IMR-90 (cell line): ENCODE results near the gene UBE3B. TPM values are rescaled to one million over a fixed set of nuclear protein-coding genes. Genes with fewer than 3 reads are reported as not detected.

Source experiments
- ATAC-seq: fragments of 200-7000 bp; cut with Tn5 transposase; 2 replicates; pipeline ENCODE4 v1.9.1; 2020; ENCODE audit warnings: low read depth, mild to moderate bottlenecking, moderate library complexity
- BruUV-seq: library from RNA; stranded (reverse); fragments of 400-500 nt; replicated peaks from 2 replicates; lab custom pipeline; 2021; lab: Mats Ljungman, UMichigan
- CTCF ChIA-PET: fragments of 300-600 bp; formaldehyde crosslinking; extraction: SDS; loops from one replicate; lab custom pipeline; 2021; ENCODE audit warnings: antibody characterized with exemption; lab: Yijun Ruan, JAX
- POLR2A ChIA-PET: fragments of 300-600 bp; sonication (Branson Sonifier 250); formaldehyde crosslinking; loops from one replicate; lab custom pipeline; 2022; ENCODE audit warnings: antibody characterized with exemption; ENCODE audit not compliant: unreplicated experiment; lab: Charles Lee
- DNase-seq: peaks from one replicate; pipeline ENCODE4 v3.0.0; 2013
- H2AFZ ChIP-seq: replicated peaks from 2 replicates; pipeline ENCODE3; 2013; ENCODE audit warnings: low read length, mild to moderate bottlenecking; ENCODE audit not compliant: poor library complexity
- H2AK5ac ChIP-seq: 2 replicates; pipeline ENCODE4 v1.6.1; 2013; ENCODE audit warnings: low read depth, low read length, inconsistent platforms
- H2AK9ac ChIP-seq: replicated peaks from 2 replicates; pipeline ENCODE3; 2013; ENCODE audit warnings: mild to moderate bottlenecking, low read depth, low read length, moderate library complexity; ENCODE audit not compliant: poor library complexity
- H2BK120ac ChIP-seq: 2 replicates; pipeline ENCODE4 v1.6.1; 2013; ENCODE audit warnings: low read depth, low read length, inconsistent platforms
- H2BK15ac ChIP-seq: 3 replicates; pipeline ENCODE4 v1.6.1; 2013; ENCODE audit warnings: low read depth, low read length, inconsistent platforms
- H2BK20ac ChIP-seq: 2 replicates; pipeline ENCODE4 v1.6.1; 2013; ENCODE audit warnings: low read depth, mild to moderate bottlenecking, inconsistent platforms, low read length, moderate library complexity
- H2BK5ac ChIP-seq: 2 replicates; pipeline ENCODE4 v1.6.1; 2013; ENCODE audit warnings: mild to moderate bottlenecking, low read depth, low read length, inconsistent platforms; ENCODE audit not compliant: poor library complexity, severe bottlenecking
- H3K14ac ChIP-seq: replicated peaks from 2 replicates; pipeline ENCODE4 v1.6.1; 2013; ENCODE audit warnings: low read depth, low read length, inconsistent platforms
- H3K18ac ChIP-seq: 2 replicates; pipeline ENCODE4 v1.6.1; 2013; ENCODE audit warnings: low read depth, low read length, control low read depth
- H3K23ac ChIP-seq: 2 replicates; pipeline ENCODE4 v1.6.1; 2013; ENCODE audit warnings: low read depth, low read length, inconsistent platforms
- H3K27ac ChIP-seq: 2 replicates; pipeline ENCODE4 v1.5.1; 2013; ENCODE audit warnings: mild to moderate bottlenecking, control low read depth, low read length; ENCODE audit not compliant: insufficient read depth
- H3K27me3 ChIP-seq: 2 replicates; pipeline ENCODE4 v1.6.1; 2013; ENCODE audit warnings: low read length; ENCODE audit not compliant: control insufficient read depth, insufficient read depth
- H3K36me3 ChIP-seq: 2 replicates; pipeline ENCODE4 v1.6.1; 2013; ENCODE audit warnings: low read length, mixed read lengths; ENCODE audit not compliant: control insufficient read depth, insufficient read depth
- H3K4ac ChIP-seq: 2 replicates; pipeline ENCODE4 v1.6.1; 2013; ENCODE audit warnings: low read depth, low read length, inconsistent platforms
- H3K4me1 ChIP-seq: 2 replicates; pipeline ENCODE4 v1.6.1; 2013; ENCODE audit warnings: low read length, mixed read lengths; ENCODE audit not compliant: control insufficient read depth, insufficient read depth
- H3K4me2 ChIP-seq: 2 replicates; pipeline ENCODE4 v1.6.1; 2013; ENCODE audit warnings: low read depth, mild to moderate bottlenecking, control low read depth, low read length, moderate library complexity
- H3K4me3 ChIP-seq: 2 replicates; pipeline ENCODE4 v1.5.1; 2013; ENCODE audit warnings: low read depth, mild to moderate bottlenecking, control low read depth, low read length, moderate library complexity; ENCODE audit not compliant: insufficient read depth
- H3K56ac ChIP-seq: 2 replicates; pipeline ENCODE4 v1.6.1; 2013; ENCODE audit warnings: low read length, inconsistent platforms; ENCODE audit not compliant: insufficient read depth; ENCODE audit errors: extremely low read depth
- H3K79me1 ChIP-seq, 2 experiments: 2 replicates each; pipeline ENCODE4 v1.6.1; 2013; ENCODE audit warnings: low read length in 2 of 2, inconsistent platforms in 1 of 2, low read depth in 1 of 2
- H3K9ac ChIP-seq: 2 replicates; pipeline ENCODE4 v1.6.1; 2013; ENCODE audit warnings: low read depth, low read length, control low read depth
- H3K9me1 ChIP-seq: 2 replicates; pipeline ENCODE4 v1.6.1; 2013; ENCODE audit warnings: low read length, inconsistent platforms; ENCODE audit not compliant: insufficient read depth
- H3K9me3 ChIP-seq: 2 replicates; pipeline ENCODE4 v1.6.1; 2013; ENCODE audit warnings: low read length; ENCODE audit not compliant: control insufficient read depth, insufficient read depth
- H4K20me1 ChIP-seq: 2 replicates; pipeline ENCODE4 v1.6.1; 2013; ENCODE audit warnings: low read length, inconsistent platforms; ENCODE audit not compliant: insufficient read depth
- H4K5ac ChIP-seq: 2 replicates; pipeline ENCODE4 v1.6.1; 2013; ENCODE audit warnings: mild to moderate bottlenecking, low read depth, low read length, control low read depth
- H4K8ac ChIP-seq, 2 experiments: 2 replicates each; pipeline ENCODE4 v1.6.1; 2013; ENCODE audit warnings: low read depth in 2 of 2, low read length in 2 of 2, control low read depth in 1 of 2, inconsistent platforms in 1 of 2
- H4K91ac ChIP-seq: 2 replicates; pipeline ENCODE4 v1.6.1; 2013; ENCODE audit warnings: low read depth, low read length, inconsistent platforms; ENCODE audit not compliant: insufficient read depth
- BHLHE40 ChIP-seq: fragments of 150-350 bp; IDR thresholded peaks from 2 replicates; pipeline ENCODE4 v1.6.1; 2016; ENCODE audit warnings: mild to moderate bottlenecking, low read depth, low read length
- CEBPB ChIP-seq: IDR thresholded peaks from 2 replicates; pipeline ENCODE4 v1.6.1; 2012; ENCODE audit warnings: low read depth, low read length, improper control_type of control experiment
- CHD1 ChIP-seq: IDR thresholded peaks from 2 replicates; pipeline ENCODE4 v1.6.1; 2012; ENCODE audit warnings: low read depth, low read length, improper control_type of control experiment
- FOS ChIP-seq: fragments of 150-350 bp; IDR thresholded peaks from 2 replicates; pipeline ENCODE4 v1.6.1; 2016; ENCODE audit warnings: low read depth, low read length
- MAFK ChIP-seq: IDR thresholded peaks from 2 replicates; pipeline ENCODE4 v1.6.1; 2012; ENCODE audit warnings: low read depth, low read length, improper control_type of control experiment
- MAZ ChIP-seq: IDR thresholded peaks from 2 replicates; pipeline ENCODE4 v1.6.1; 2012; ENCODE audit warnings: low read depth, mild to moderate bottlenecking, low read length, improper control_type of control experiment, moderate library complexity, borderline replicate concordance
- MXI1 ChIP-seq: IDR thresholded peaks from 2 replicates; pipeline ENCODE4 v1.6.1; 2012; ENCODE audit warnings: low read depth, mild to moderate bottlenecking, low read length, moderate library complexity, borderline replicate concordance
- NFE2L2 ChIP-seq: fragments of 150-350 bp; IDR thresholded peaks from 2 replicates; pipeline ENCODE4 v1.6.1; 2016; ENCODE audit warnings: low read depth, mild to moderate bottlenecking, low read length
- POLR2A ChIP-seq: IDR thresholded peaks from 2 replicates; pipeline ENCODE4 v1.6.1; 2012; ENCODE audit warnings: mild to moderate bottlenecking, low read depth, low read length
- RAD21 ChIP-seq: IDR thresholded peaks from 2 replicates; pipeline ENCODE4 v1.6.1; 2012; ENCODE audit warnings: low read length, improper control_type of control experiment
- RCOR1 ChIP-seq: IDR thresholded peaks from 2 replicates; pipeline ENCODE4 v1.6.1; 2012; ENCODE audit warnings: mild to moderate bottlenecking, low read length, improper control_type of control experiment; ENCODE audit not compliant: insufficient replicate concordance
- RFX5 ChIP-seq: IDR thresholded peaks from 2 replicates; pipeline ENCODE4 v1.8.0; 2012; ENCODE audit warnings: low read depth, mild to moderate bottlenecking, low read length, moderate library complexity
- SMC3 ChIP-seq: fragments of 150-350 bp; IDR thresholded peaks from 2 replicates; pipeline ENCODE4 v1.6.1; 2016; ENCODE audit warnings: low read depth, mild to moderate bottlenecking, antibody characterized with exemption, low read length, moderate library complexity
- WGBS, 2 experiments: methylation state at CpG; one replicate each; pipeline versions ENCODE4 v1.1.5 to v1.1.7; 2013; ENCODE audit warnings: missing lambda C conversion rate in 2 of 2; ENCODE audit not compliant: insufficient read length in 1 of 2; ENCODE audit errors: extremely low coverage in 2 of 2; 5-methylcytosine and 5-hydroxymethylcytosine counted together
- dilution Hi-C: fragments of 300-500 bp; cut with HindIII; formaldehyde crosslinking; loops from one replicate; pipeline ENCODE4 v1.14.3; 2018; ENCODE audit warnings: low sequenced_read_pairs; ENCODE audit not compliant: unreplicated experiment
- in situ Hi-C: fragments of 300-500 bp; cut with MboI; formaldehyde crosslinking; loops from 3 replicates; pipeline ENCODE4 v1.14.3; 2019; ENCODE audit warnings: low sequenced_read_pairs, inconsistent platforms, mixed read lengths
- intact Hi-C: fragments of 100-400 bp; cut with micrococcal nuclease; formaldehyde crosslinking; loops from 2 replicates; pipeline ENCODE4 v1.10.0; 2022
- polyA plus RNA-seq, 3 experiments: library from polyadenylated mRNA; depleted of rRNA; stranded (reverse); fragments of >200 nt; gene quantifications; 2 replicates each; pipeline ENCODE4 v1.2.3, GENCODE V29; 2012; ENCODE audit warnings: low replicate concordance in 1 of 3
- total RNA-seq: library from RNA; depleted of rRNA; stranded (reverse); fragments of >200 nt; gene quantifications from 2 replicates; pipeline ENCODE4 v1.2.3, GENCODE V29; 2012
- TF ChIP-seq, protein P1 (sequence below): fragments of 150-350 bp; IDR thresholded peaks from 2 replicates; pipeline ENCODE4 v1.6.1; 2016; ENCODE audit warnings: low read depth, mild to moderate bottlenecking, low read length, moderate library complexity, borderline replicate concordance
- TF ChIP-seq, protein P2 (sequence below): conservative IDR thresholded peaks from 2 replicates; pipeline ENCODE4 v1.5.1; 2012; ENCODE audit warnings: mild to moderate bottlenecking, low read depth, low read length, improper control_type of control experiment
- TF ChIP-seq, protein P3 (sequence below): fragments of 150-350 bp; IDR thresholded peaks from 2 replicates; pipeline ENCODE4 v1.6.1; 2017; ENCODE audit warnings: mild to moderate bottlenecking, antibody characterized with exemption, low read length, low read depth

Gene UBE3B
- total and polyA plus RNA-seq, 2 of the 4 experiments (the other 2 are of a cell fraction) = 18.8 to 24.9 TPM

DNA sequence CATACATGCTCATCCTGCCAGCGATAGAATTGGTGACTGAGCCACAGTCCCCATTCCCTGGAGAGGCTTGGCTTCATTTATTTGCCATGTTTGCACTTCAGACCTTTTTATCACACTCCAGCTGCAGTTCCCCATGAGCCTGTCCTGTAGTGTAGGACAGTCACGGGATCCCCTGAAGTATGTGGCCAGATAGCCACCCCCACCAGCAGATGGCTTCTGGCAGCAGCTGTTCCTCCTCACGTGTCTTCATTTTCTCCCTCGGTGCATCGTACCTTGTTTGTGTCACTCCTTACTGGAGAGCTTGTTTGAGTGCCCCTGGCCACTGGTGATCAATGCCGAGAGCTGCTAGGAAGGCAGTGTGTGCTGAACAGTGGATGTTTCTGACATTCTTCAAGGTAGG, 40.2 kb downstream of the UBE3B start:
- H2BK120ac ChIP-seq = no peak overlapping the region
- dilution Hi-C loops (no loop called here), in situ Hi-C loops (loop anchor here (5.0 kb wide), 1 partner anchor 255 kb away; no protein-coding TSS in a partner anchor), intact Hi-C loops (loop anchor here (1.0 to 2.0 kb wide), 4 partner anchors 56 to 327 kb away; partner anchors contain the start of genes MMAB and MVK)
- H3K56ac ChIP-seq = no peak overlapping the region
- no peak overlapping the region for H2AK9ac ChIP-seq
- peaks cover 7% of the 10 kb centered on the region for H3K4me1 ChIP-seq
- no peak overlapping the region for H3K4me2 ChIP-seq
- H2BK15ac ChIP-seq = no peak overlapping the region
- DNase-seq (no peak), ATAC-seq (no peak)
- no peak overlapping the region for H3K18ac ChIP-seq
- no peaks in the 10 kb centered on the region for H3K27me3 ChIP-seq
- no peak for TF ChIP-seq RFX5
- TF ChIP-seq, protein P1, sequence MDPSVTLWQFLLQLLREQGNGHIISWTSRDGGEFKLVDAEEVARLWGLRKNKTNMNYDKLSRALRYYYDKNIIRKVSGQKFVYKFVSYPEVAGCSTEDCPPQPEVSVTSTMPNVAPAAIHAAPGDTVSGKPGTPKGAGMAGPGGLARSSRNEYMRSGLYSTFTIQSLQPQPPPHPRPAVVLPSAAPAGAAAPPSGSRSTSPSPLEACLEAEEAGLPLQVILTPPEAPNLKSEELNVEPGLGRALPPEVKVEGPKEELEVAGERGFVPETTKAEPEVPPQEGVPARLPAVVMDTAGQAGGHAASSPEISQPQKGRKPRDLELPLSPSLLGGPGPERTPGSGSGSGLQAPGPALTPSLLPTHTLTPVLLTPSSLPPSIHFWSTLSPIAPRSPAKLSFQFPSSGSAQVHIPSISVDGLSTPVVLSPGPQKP = no peak
- TF ChIP-seq BHLHE40 = no peak
- TF ChIP-seq POLR2A = no peak
- TF ChIP-seq CHD1 = no peak
- TF ChIP-seq MXI1 = no peak
- no peak for TF ChIP-seq CEBPB
- TF ChIP-seq MAFK = no peak
- no peak for TF ChIP-seq RCOR1
- TF ChIP-seq RAD21 = no peak
- TF ChIP-seq, protein P2, sequence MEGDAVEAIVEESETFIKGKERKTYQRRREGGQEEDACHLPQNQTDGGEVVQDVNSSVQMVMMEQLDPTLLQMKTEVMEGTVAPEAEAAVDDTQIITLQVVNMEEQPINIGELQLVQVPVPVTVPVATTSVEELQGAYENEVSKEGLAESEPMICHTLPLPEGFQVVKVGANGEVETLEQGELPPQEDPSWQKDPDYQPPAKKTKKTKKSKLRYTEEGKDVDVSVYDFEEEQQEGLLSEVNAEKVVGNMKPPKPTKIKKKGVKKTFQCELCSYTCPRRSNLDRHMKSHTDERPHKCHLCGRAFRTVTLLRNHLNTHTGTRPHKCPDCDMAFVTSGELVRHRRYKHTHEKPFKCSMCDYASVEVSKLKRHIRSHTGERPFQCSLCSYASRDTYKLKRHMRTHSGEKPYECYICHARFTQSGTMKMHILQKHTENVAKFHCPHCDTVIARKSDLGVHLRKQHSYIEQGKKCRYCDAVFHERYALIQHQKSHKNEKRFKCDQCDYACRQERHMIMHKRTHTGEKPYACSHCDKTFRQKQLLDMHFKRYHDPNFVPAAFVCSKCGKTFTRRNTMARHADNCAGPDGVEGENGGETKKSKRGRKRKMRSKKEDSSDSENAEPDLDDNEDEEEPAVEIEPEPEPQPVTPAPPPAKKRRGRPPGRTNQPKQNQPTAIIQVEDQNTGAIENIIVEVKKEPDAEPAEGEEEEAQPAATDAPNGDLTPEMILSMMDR = no peak
- no peak for TF ChIP-seq SMC3
- TF ChIP-seq FOS = no peak
- TF ChIP-seq, protein P3, sequence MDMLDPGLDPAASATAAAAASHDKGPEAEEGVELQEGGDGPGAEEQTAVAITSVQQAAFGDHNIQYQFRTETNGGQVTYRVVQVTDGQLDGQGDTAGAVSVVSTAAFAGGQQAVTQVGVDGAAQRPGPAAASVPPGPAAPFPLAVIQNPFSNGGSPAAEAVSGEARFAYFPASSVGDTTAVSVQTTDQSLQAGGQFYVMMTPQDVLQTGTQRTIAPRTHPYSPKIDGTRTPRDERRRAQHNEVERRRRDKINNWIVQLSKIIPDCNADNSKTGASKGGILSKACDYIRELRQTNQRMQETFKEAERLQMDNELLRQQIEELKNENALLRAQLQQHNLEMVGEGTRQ = no peak
- no peak for TF ChIP-seq NFE2L2
- TF ChIP-seq MAZ = no peak
- peaks cover 3% of the 10 kb centered on the region for H3K9me1 ChIP-seq
- H3K79me1 ChIP-seq = no peaks in the 10 kb centered on the region
- H4K91ac ChIP-seq = no peak overlapping the region
- ChIA-PET POLR2A (no interaction called here), CTCF (interaction anchor here (1.2 kb wide), 1 partner anchor 16 kb away, joined by 3 read pairs; no protein-coding TSS in a partner anchor)
- H3K23ac ChIP-seq = no peak overlapping the region
- no peaks in the 10 kb centered on the region for H3K9me3 ChIP-seq
- no peak overlapping the region for H3K27ac ChIP-seq
- no peak overlapping the region for H2BK20ac ChIP-seq
- no peak overlapping the region for H2AFZ ChIP-seq
- peaks cover 58% of the 10 kb centered on the region for H3K36me3 ChIP-seq
- 60% methylated on average over 2 of the region's 6 CpGs; no CpG with 5 or more reads in 1 of the 2 experiments for WGBS, 2 experiments
- no peak overlapping the region for H4K5ac ChIP-seq
- H2AK5ac ChIP-seq = no peak overlapping the region
- H3K14ac ChIP-seq = no peak overlapping the region
- no TSS peak for BruUV-seq
- H4K8ac ChIP-seq = no peak overlapping the region
- H3K4me3 ChIP-seq = no peak overlapping the region
- H3K4ac ChIP-seq = no peak overlapping the region
- H2BK5ac ChIP-seq = no peak overlapping the region
- H4K20me1 ChIP-seq = no peaks in the 10 kb centered on the region
- H3K9ac ChIP-seq = no peak overlapping the region
